Measurements from ENCODE around the gene DPH3. TPM values are rescaled to one million over a fixed set of nuclear protein-coding genes. Genes with fewer than 3 reads are reported as not detected.

Gene DPH3
- polyA plus RNA-seq, 2 of the 4 experiments (the other 2 are of a cell fraction) = 20.5 to 34.7 TPM

GRCh38 chr3:16297997-16298885 is 33.5 kb upstream of the DPH3 start:
- Histone ChIP-seq H3K27ac (no peak overlapping the region), H3K9me3 (peaks cover 11% of the 10 kb centered on the region; the same call in 1 of the 3 replicates), H3K4me3 (no peak overlapping the region), H3K4me2 (no peak overlapping the region), H3K4me1 (no peaks in the 10 kb centered on the region)
- CTCF ChIA-PET = no interaction called here
- 87% methylated on average over 9 of the region's 9 CpGs for WGBS (ENCODE audit: missing lambda C conversion rate)
- POLR2A ChIA-PET = no interaction called here
- no peak for TF ChIP-seq CBX8 (IDR thresholded peaks at IDR 0.05)
- no peak for TF ChIP-seq SREBF2 (IDR thresholded peaks at IDR 0.05)
- no peak for TF ChIP-seq MYC (IDR thresholded peaks at IDR 0.05; ENCODE audit: borderline replicate concordance, low read length)
- no peak for TF ChIP-seq NR3C1 (IDR thresholded peaks at IDR 0.05)
- no peak for TF ChIP-seq BHLHE40 (IDR thresholded peaks at IDR 0.05; ENCODE audit: low read depth, low read length)
- TF ChIP-seq SMC3 (IDR thresholded peaks at IDR 0.05) = no peak
- TF ChIP-seq CTCF (IDR thresholded peaks at IDR 0.05) = no peak
- no peak for TF ChIP-seq FOSL2 (IDR thresholded peaks at IDR 0.05)
- no peak for TF ChIP-seq FOSL2 (CRISPR knock-in tag; IDR thresholded peaks at IDR 0.05)
- TF ChIP-seq, protein P1, sequence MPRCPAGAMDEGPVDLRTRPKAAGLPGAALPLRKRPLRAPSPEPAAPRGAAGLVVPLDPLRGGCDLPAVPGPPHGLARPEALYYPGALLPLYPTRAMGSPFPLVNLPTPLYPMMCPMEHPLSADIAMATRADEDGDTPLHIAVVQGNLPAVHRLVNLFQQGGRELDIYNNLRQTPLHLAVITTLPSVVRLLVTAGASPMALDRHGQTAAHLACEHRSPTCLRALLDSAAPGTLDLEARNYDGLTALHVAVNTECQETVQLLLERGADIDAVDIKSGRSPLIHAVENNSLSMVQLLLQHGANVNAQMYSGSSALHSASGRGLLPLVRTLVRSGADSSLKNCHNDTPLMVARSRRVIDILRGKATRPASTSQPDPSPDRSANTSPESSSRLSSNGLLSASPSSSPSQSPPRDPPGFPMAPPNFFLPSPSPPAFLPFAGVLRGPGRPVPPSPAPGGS (IDR thresholded peaks at IDR 0.05) = no peak
- no peak for TF ChIP-seq TFCP2L1 (CRISPR knock-in tag; IDR thresholded peaks at IDR 0.05)
- no peak for TF ChIP-seq MAZ (IDR thresholded peaks at IDR 0.05; ENCODE audit: borderline replicate concordance, low read depth, low read length)
- no peak for TF ChIP-seq ATOH8 (CRISPR knock-in tag; IDR thresholded peaks at IDR 0.05; ENCODE audit: low read depth)
- no peak for TF ChIP-seq RFX5 (IDR thresholded peaks at IDR 0.05)
- FAIRE-seq = no peak
- ATAC-seq = no peak
- DNase-seq (ENCODE audit: low read depth in 1 of 2, low spot score in 1 of 2) = no peak

GRCh38 chr3:16295298-16295890 is 30.7 kb upstream of the DPH3 start:
- POLR2A ChIA-PET = no interaction called here
- no peak for ATAC-seq
- 85% methylated on average over 3 of the region's 3 CpGs for WGBS (ENCODE audit: missing lambda C conversion rate)

More at GRCh38 chr3:16295298-16295890, 30.7 kb upstream of the DPH3 start:
- H3K4me3 ChIP-seq = no peak overlapping the region
- no peak overlapping the region for H3K27ac ChIP-seq
- CTCF ChIA-PET = interaction anchor here (1.1 to 7.6 kb wide), 6 partner anchors 26 to 255 kb away, joined by 3 to 78 read pairs (median 4); partner anchors contain the start of genes DPH3 and OXNAD1
- TF ChIP-seq POLR2A (IDR thresholded peaks at IDR 0.05; ENCODE audit: low read length) (no peak), ATOH8 (CRISPR knock-in tag; IDR thresholded peaks at IDR 0.05; ENCODE audit: low read depth) (no peak), ZFP36 (IDR thresholded peaks at IDR 0.05; ENCODE audit: borderline replicate concordance, partially characterized antibody) (no peak), HDAC2 (IDR thresholded peaks at IDR 0.05) (no peak)
- peaks cover 13% of the 10 kb centered on the region; the same call in 1 of the 3 replicates for H3K9me3 ChIP-seq
- DNase-seq (ENCODE audit: low read depth in 1 of 2, low spot score in 1 of 2) (no peak), FAIRE-seq (no peak)
- H3K4me1 ChIP-seq = no peaks in the 10 kb centered on the region
- no peak overlapping the region for H3K4me2 ChIP-seq
